SK-N-MC (cell line): ENCODE results near the gene PAGR1.
"Not testable (repeated sequence)": the region's sequence is repeated elsewhere in the genome, so short reads cannot be mapped to it uniquely, and the experiment has no call there.

Source experiments
- DNase-seq: peaks from one replicate; pipeline ENCODE4 v3.0.0-alpha.2; 2011; ENCODE audit warnings: low read depth, low spot score
- H3K27ac ChIP-seq: fragments of 200-600 bp; sonication (generic); 2 replicates; pipeline ENCODE4 v1.5.1; 2016; ENCODE audit warnings: mixed run types
- H3K36me3 ChIP-seq: fragments of 200-600 bp; sonication (generic); 2 replicates; pipeline ENCODE4 v1.6.1; 2017; ENCODE audit warnings: antibody characterized with exemption, low read length, mixed read lengths; ENCODE audit not compliant: insufficient read depth
- H3K4me3 ChIP-seq: fragments of 200-600 bp; sonication (generic); 2 replicates; pipeline ENCODE4 v1.5.1; 2016
- H3K9ac ChIP-seq: fragments of 200-600 bp; sonication (generic); 2 replicates; pipeline ENCODE4 v1.8.0; 2017; ENCODE audit warnings: mixed run types, mixed read lengths; ENCODE audit not compliant: insufficient read length
- H3K9me3 ChIP-seq: fragments of 200-600 bp; sonication (generic); 2 replicates; pipeline ENCODE4 v1.6.1; 2017; ENCODE audit warnings: low read depth, mild to moderate bottlenecking, antibody characterized with exemption, low read length, moderate library complexity, mixed read lengths
- EZH2 ChIP-seq: fragments of 200-600 bp; sonication (generic); IDR thresholded peaks from one replicate; pipeline ENCODE4 v1.6.1; 2017; ENCODE audit warnings: antibody characterized with exemption
- FOXP2 ChIP-seq: optimal IDR thresholded peaks from 2 replicates; pipeline ENCODE3; 2011; ENCODE audit warnings: mild to moderate bottlenecking, moderate library complexity; ENCODE audit not compliant: insufficient read depth; ENCODE audit errors: extremely low read length, control extremely low read depth
- POLR2AphosphoS5 ChIP-seq: IDR thresholded peaks from 2 replicates; pipeline ENCODE4 v1.6.1; 2012; ENCODE audit warnings: mild to moderate bottlenecking, low read depth, low read length, borderline replicate concordance

The PAGR1 gene

GRCh38 chr16:29862383-29862883, 46.5 kb downstream of the PAGR1 start:
- no peaks in the 10 kb centered on the region for H3K9me3 ChIP-seq
- no peak for DNase-seq
- peaks cover 5% of the 10 kb centered on the region; the same call in 1 of the 2 replicates for H3K36me3 ChIP-seq
- H3K27ac ChIP-seq = no peak overlapping the region
- H3K4me3 ChIP-seq = peak overlapping the region; percentile 94
- H3K9ac ChIP-seq = peak overlapping the region; percentile 94
- TF ChIP-seq FOXP2 (no peak), EZH2 (no peak), POLR2AphosphoS5 (no peak)

GRCh38 chr16:29862884-29863668, 47.1 kb downstream of the PAGR1 start, which contains the start of gene CDIPT:
TSS of gene CDIPT (minus strand) at chr16:29863226. CDS start at chr16:29862857, 369 bp downstream.
- Histone ChIP-seq H3K9me3 (no peaks in the 10 kb centered on the region), H3K27ac (peak within 1 kb of the TSS; percentile 99), H3K9ac (peak within 1 kb of the TSS; percentile 94), H3K4me3 (peak within 1 kb of the TSS; percentile 94), H3K36me3 (peaks cover 5% of the 10 kb centered on the region; the same call in 1 of the 2 replicates)
- peak; percentile 91 for DNase-seq
- peak; percentile 46 for TF ChIP-seq POLR2AphosphoS5
- no peak for TF ChIP-seq EZH2
- no peak for TF ChIP-seq FOXP2

GRCh38 chr16:29863669-29863984, 47.7 kb downstream of the PAGR1 start:
- H3K36me3 ChIP-seq = peaks cover 3% of the 10 kb centered on the region; the same call in 1 of the 2 replicates
- peak overlapping the region; percentile 94 for H3K4me3 ChIP-seq
- H3K9me3 ChIP-seq = no peaks in the 10 kb centered on the region
- TF ChIP-seq EZH2 = no peak
- no peak for TF ChIP-seq FOXP2
- no peak for TF ChIP-seq POLR2AphosphoS5
- H3K9ac ChIP-seq = no peak overlapping the region
- H3K27ac ChIP-seq = peak overlapping the region; percentile 99
- DNase-seq = no peak

- TF ChIP-seq FOXP2 = no peak
- TF ChIP-seq EZH2 = no peak
- TF ChIP-seq POLR2AphosphoS5 = no peak
These were observed 48.3 kb downstream of the PAGR1 start for GRCh38 chr16:29864205-29864604.

GRCh38 chr16:29868396-29869009, 52.6 kb downstream of the PAGR1 start:
- no peaks in the 10 kb centered on the region for H3K9me3 ChIP-seq
- TF ChIP-seq POLR2AphosphoS5 = no peak
- TF ChIP-seq EZH2 = no peak
- TF ChIP-seq FOXP2 = no peak
- no peaks in the 10 kb centered on the region for H3K36me3 ChIP-seq
- no peak overlapping the region for H3K27ac ChIP-seq
- H3K4me3 ChIP-seq = no peak overlapping the region
- no peak for DNase-seq
- no peak overlapping the region for H3K9ac ChIP-seq

More at GRCh38 chr16:29864205-29864604, 48.3 kb downstream of the PAGR1 start:
- no peaks in the 10 kb centered on the region for H3K9me3 ChIP-seq
- no peak overlapping the region for H3K27ac ChIP-seq
- H3K36me3 ChIP-seq = no peaks in the 10 kb centered on the region; the same call in 1 of the 2 replicates
- no peak overlapping the region for H3K4me3 ChIP-seq
- no peak for DNase-seq
- H3K9ac ChIP-seq = no peak overlapping the region

GRCh38 chr16:29869067-29869466, 53.1 kb downstream of the PAGR1 start:
- H3K4me3 ChIP-seq, H3K9me3 ChIP-seq, DNase-seq, H3K27ac ChIP-seq, H3K36me3 ChIP-seq, H3K9ac ChIP-seq: not testable (repeated sequence)
